ENCODE results near the gene LMOD1.

Gene LMOD1

DNA sequence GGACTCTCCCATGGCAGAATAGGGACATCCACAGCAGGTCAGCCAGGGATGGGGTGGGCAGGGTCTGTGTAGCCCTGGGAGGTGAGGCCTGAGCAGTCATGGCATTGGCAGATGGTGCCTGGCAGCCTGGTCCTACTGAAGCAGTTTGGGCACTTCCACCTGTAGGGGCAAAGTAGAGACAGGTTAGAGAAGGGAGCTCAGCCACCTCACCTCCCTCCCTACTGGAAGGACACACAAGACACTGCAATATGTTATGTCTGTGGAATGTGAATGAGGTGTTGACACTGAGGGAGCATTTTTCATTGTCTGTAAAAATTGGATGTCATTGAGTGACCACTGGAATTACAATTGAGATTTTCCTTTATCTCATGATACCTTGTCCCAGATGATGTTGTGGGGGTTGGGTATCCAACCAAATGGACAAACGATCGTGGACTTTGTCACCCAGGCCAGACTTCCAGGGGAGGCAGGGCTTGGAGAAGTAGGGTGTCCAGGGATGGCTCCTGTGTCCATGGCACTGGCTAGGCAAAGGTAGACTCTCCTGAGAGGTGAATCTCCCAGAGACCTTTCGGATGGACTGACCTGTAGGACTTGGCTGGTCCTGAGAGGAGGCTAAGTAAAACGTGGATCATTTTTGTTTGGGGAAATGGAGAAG lies 48.0 kb downstream of the LMOD1 start:
- Histone ChIP-seq H3K27ac (no peak overlapping the region), H3K4me3 (ENCODE audit: low read depth, low read length) (no peak overlapping the region), H3K27me3 (replicated peaks) (no peaks in the 10 kb centered on the region), H3K36me3 (replicated peaks) (no peaks in the 10 kb centered on the region)
- in situ Hi-C loops (cut with HindIII; ENCODE audit: low pct_ligation_motif_present, low sequenced_read_pairs) = no loop called here
- no peak for DNase-seq
- no peak for TF ChIP-seq CTCF (IDR thresholded peaks at IDR 0.05; ENCODE audit: low read depth, low read length, missing control alignments)

GRCh38 chr1:201896951-201897391 lies 49.4 kb downstream of the LMOD1 start:
- no peak overlapping the region for H3K4me3 ChIP-seq (ENCODE audit: low read depth, low read length)
- H3K36me3 ChIP-seq (replicated peaks) = no peaks in the 10 kb centered on the region
- no peak overlapping the region for H3K27ac ChIP-seq
- DNase-seq = no peak
- TF ChIP-seq CTCF (IDR thresholded peaks at IDR 0.05; ENCODE audit: low read depth, low read length, missing control alignments) = peak; percentile 11
- in situ Hi-C loops (cut with HindIII; ENCODE audit: low pct_ligation_motif_present, low sequenced_read_pairs) = no loop called here
- no peaks in the 10 kb centered on the region for H3K27me3 ChIP-seq (replicated peaks)

DNA sequence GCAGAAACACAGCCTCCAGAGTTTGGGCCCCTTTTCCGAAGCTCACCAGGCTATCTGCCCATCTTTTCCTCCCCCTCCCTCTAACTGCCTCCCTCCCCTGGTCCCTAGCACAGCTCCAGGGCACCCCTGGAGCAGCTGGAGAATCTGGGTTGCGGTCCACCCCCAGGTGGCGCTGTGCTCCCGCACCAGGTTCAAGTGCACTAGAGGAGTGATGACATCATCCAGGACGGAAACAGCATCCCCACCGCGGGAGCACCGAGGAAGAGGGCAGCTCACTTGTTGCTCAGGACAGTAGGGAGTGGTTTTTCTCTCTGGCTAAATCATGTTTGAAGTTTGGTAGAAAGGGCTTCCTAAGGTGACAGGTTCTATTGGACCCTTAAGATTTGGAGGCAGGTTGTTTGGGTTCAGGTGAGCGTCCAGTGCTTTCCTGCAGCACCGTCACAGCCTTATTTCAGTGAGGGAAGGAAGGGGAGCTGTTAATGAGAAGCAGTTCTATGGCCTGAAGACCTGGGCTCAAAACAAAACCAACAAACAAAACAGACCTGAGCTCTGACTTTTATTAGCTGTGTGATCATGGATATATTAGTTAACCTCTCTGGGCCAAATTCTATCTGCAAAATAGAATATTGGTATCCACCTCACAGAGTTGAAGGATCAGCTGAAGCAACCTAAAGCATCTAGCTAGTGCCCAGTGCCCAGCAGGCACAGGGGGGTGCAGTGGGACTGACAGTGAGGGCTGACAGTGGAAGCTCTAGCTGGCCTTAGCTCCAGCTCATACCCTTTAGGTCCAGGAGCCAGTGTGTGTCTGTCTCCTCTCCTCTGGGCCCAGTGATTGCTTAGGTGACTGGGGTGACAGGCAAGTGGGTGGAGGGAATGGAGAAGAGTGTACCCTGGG lies 50.2 kb downstream of the LMOD1 start:
- TF ChIP-seq CTCF (IDR thresholded peaks at IDR 0.05; ENCODE audit: low read depth, low read length, missing control alignments) = peak; percentile 98

GRCh38 chr1:201895120-201895665 lies 51.2 kb downstream of the LMOD1 start:
- Histone ChIP-seq H3K27me3 (replicated peaks) (no peaks in the 10 kb centered on the region), H3K36me3 (replicated peaks) (no peaks in the 10 kb centered on the region), H3K27ac (no peak overlapping the region), H3K4me3 (ENCODE audit: low read depth, low read length) (no peak overlapping the region)
- DNase-seq = no peak
- in situ Hi-C loops (cut with HindIII; ENCODE audit: low pct_ligation_motif_present, low sequenced_read_pairs) = no loop called here
- no peak for TF ChIP-seq CTCF (IDR thresholded peaks at IDR 0.05; ENCODE audit: low read depth, low read length, missing control alignments)

More for the DNA sequence above, 50.2 kb downstream of the LMOD1 start:
- no peaks in the 10 kb centered on the region for H3K27me3 ChIP-seq (replicated peaks)
- no peak overlapping the region for H3K27ac ChIP-seq
- H3K4me3 ChIP-seq (ENCODE audit: low read depth, low read length) = no peak overlapping the region
- H3K36me3 ChIP-seq (replicated peaks) = no peaks in the 10 kb centered on the region
- DNase-seq = peak; percentile 89
- in situ Hi-C loops (cut with HindIII; ENCODE audit: low pct_ligation_motif_present, low sequenced_read_pairs) = no loop called here

- no peaks in the 10 kb centered on the region for H3K36me3 ChIP-seq (replicated peaks)
- no peak for DNase-seq
- TF ChIP-seq CTCF (IDR thresholded peaks at IDR 0.05; ENCODE audit: low read depth, low read length, missing control alignments) = no peak
- H3K27me3 ChIP-seq (replicated peaks) = no peaks in the 10 kb centered on the region
- H3K4me3 ChIP-seq (ENCODE audit: low read depth, low read length) = no peak overlapping the region
- in situ Hi-C loops (cut with HindIII; ENCODE audit: low pct_ligation_motif_present, low sequenced_read_pairs) = no loop called here
- no peak overlapping the region for H3K27ac ChIP-seq
Observed at GRCh38 chr1:201894343-201895119, 51.8 kb downstream of the LMOD1 start.
